B cell (primary cell): Measurements from ENCODE around the gene SYNGR3.

Experiments used
- CTCF ChIP-seq: fragments of 200-600 bp; IDR thresholded peaks from one replicate; pipeline ENCODE4 v1.8.0; 2022; ENCODE audit warnings: antibody characterized with exemption, mild to moderate bottlenecking
- EZH2 ChIP-seq: IDR thresholded peaks from 2 replicates; pipeline ENCODE4 v1.6.1; 2012; ENCODE audit warnings: borderline replicate concordance, low read depth, mild to moderate bottlenecking, moderate library complexity, low read length; ENCODE audit not compliant: insufficient read depth, poor library complexity, severe bottlenecking

- TF ChIP-seq CTCF (no peak), EZH2 (no peak)
Measured at GRCh38 chr16:2033057-2033908, 43.5 kb downstream of the SYNGR3 start.
